Liver (tissue), 2 donors: ENCODE results near the gene ALDH7A1.

ENCODE experiments used
- MAX ChIP-seq: IDR thresholded peaks from 2 replicates; pipeline ENCODE4 v1.6.1; 2016; ENCODE audit warnings: antibody characterized with exemption
- NR2F2 ChIP-seq: IDR thresholded peaks from 2 replicates; pipeline ENCODE4 v1.6.1; 2016; ENCODE audit warnings: antibody characterized with exemption
- TAF1 ChIP-seq: conservative IDR thresholded peaks from 2 replicates; pipeline ENCODE4 v1.6.1; 2016; ENCODE audit warnings: antibody characterized with exemption, mild to moderate bottlenecking
- donor health status: healthy.

GRCh38 chr5:126595486-126596083 lies 566 bp upstream of the ALDH7A1 start:
- no peak for TF ChIP-seq MAX
- no peak for TF ChIP-seq NR2F2
- TF ChIP-seq TAF1 = no peak
